Astrocyte (in vitro differentiated cells and primary cell): ENCODE data around the gene OR4D10. TPM values are rescaled to one million over a fixed set of nuclear protein-coding genes. Genes with fewer than 3 reads are reported as not detected.

Experiments used
- DNase-seq: peaks from one replicate; pipeline ENCODE4 v3.0.0-alpha.2; 2010; ENCODE audit warnings: low read depth
- FAIRE-seq: peaks from 2 replicates; lab custom pipeline; 2011; peaks lifted over from hg19 to GRCh38; lab: Jason Lieb, UNC
- H2AFZ ChIP-seq: 2 replicates; pipeline ENCODE4 v1.6.0; 2012; ENCODE audit warnings: low read depth, low read length, inconsistent platforms
- H3K27ac ChIP-seq: 2 replicates; pipeline ENCODE4 v1.5.1; 2011; ENCODE audit warnings: low read depth, low read length, inconsistent platforms
- H3K27me3 ChIP-seq: 2 replicates; pipeline ENCODE4 v1.6.0; 2011; ENCODE audit warnings: low read length, inconsistent platforms; ENCODE audit not compliant: insufficient read depth
- H3K36me3 ChIP-seq: 2 replicates; pipeline ENCODE4 v1.5.1; 2011; ENCODE audit warnings: low read length, inconsistent platforms; ENCODE audit not compliant: insufficient read depth
- H3K4me1 ChIP-seq: 2 replicates; pipeline ENCODE4 v1.5.1; 2011; ENCODE audit warnings: low read length, inconsistent platforms; ENCODE audit not compliant: insufficient read depth
- H3K4me2 ChIP-seq: 2 replicates; pipeline ENCODE4 v1.6.0; 2012; ENCODE audit warnings: low read length, inconsistent platforms
- H3K4me3 ChIP-seq: 2 replicates; pipeline ENCODE4 v1.5.1; 2011; ENCODE audit warnings: low read depth, mild to moderate bottlenecking, low read length, inconsistent platforms; ENCODE audit not compliant: insufficient read depth
- H3K79me2 ChIP-seq: 2 replicates; pipeline ENCODE4 v1.6.0; 2012; ENCODE audit warnings: mild to moderate bottlenecking, low read length, inconsistent platforms; ENCODE audit not compliant: insufficient read depth
- H3K9ac ChIP-seq: 2 replicates; pipeline ENCODE4 v1.6.0; 2012; ENCODE audit warnings: mild to moderate bottlenecking, low read length, inconsistent platforms
- H3K9me3 ChIP-seq: 2 replicates; pipeline ENCODE4 v1.5.1; 2012; ENCODE audit warnings: low read depth, mild to moderate bottlenecking, low read length, inconsistent platforms; ENCODE audit not compliant: insufficient read depth
- H4K20me1 ChIP-seq: 2 replicates; pipeline ENCODE4 v1.6.0; 2012; ENCODE audit warnings: low read length, inconsistent platforms; ENCODE audit not compliant: insufficient read depth
- H3K27ac Mint-ChIP-seq: one replicate; pipeline ENCODE4 v1.8.0; 2021; ENCODE audit warnings: mild to moderate bottlenecking, mixed read lengths; ENCODE audit not compliant: unreplicated experiment
- H3K27me3 Mint-ChIP-seq: one replicate; pipeline ENCODE4 v1.8.0; 2021; ENCODE audit warnings: low read depth, mixed read lengths; ENCODE audit not compliant: unreplicated experiment
- H3K36me3 Mint-ChIP-seq: one replicate; pipeline ENCODE4 v1.8.0; 2021; ENCODE audit warnings: low read depth, mixed read lengths; ENCODE audit not compliant: unreplicated experiment
- H3K4me1 Mint-ChIP-seq: one replicate; pipeline ENCODE4 v1.8.0; 2021; ENCODE audit warnings: low read depth, mixed read lengths; ENCODE audit not compliant: unreplicated experiment
- H3K4me3 Mint-ChIP-seq: one replicate; pipeline ENCODE4 v1.8.0; 2021; ENCODE audit warnings: mild to moderate bottlenecking, moderate library complexity, mixed read lengths; ENCODE audit not compliant: unreplicated experiment
- H3K9me3 Mint-ChIP-seq: one replicate; pipeline ENCODE4 v1.8.0; 2021; ENCODE audit warnings: mild to moderate bottlenecking, mixed read lengths; ENCODE audit not compliant: unreplicated experiment
- CTCF ChIP-seq: IDR thresholded peaks from 2 replicates; pipeline ENCODE4 v1.5.1; 2011; ENCODE audit warnings: low read depth, mild to moderate bottlenecking, inconsistent platforms, low read length, moderate library complexity; ENCODE audit not compliant: insufficient read depth
- EZH2 ChIP-seq: IDR thresholded peaks from 2 replicates; pipeline ENCODE4 v1.6.1; 2012; ENCODE audit warnings: mild to moderate bottlenecking, low read length, inconsistent platforms; ENCODE audit not compliant: insufficient read depth
- total RNA-seq: library from RNA; stranded (reverse); gene quantifications from 2 replicates; pipeline ENCODE4 v1.2.1, GENCODE V29; 2021

Gene OR4D10
- total RNA-seq, 1 donor from 2014 or later = not detected

- H3K9me3 Mint-ChIP-seq = no peaks in the 10 kb centered on the region
- H3K27ac ChIP-seq = no peak overlapping the region
- no peak overlapping the region for H3K4me3 Mint-ChIP-seq
- no peak for FAIRE-seq
- H3K9me3 ChIP-seq = no peaks in the 10 kb centered on the region
- H3K4me1 ChIP-seq = no peaks in the 10 kb centered on the region
- no peaks in the 10 kb centered on the region for H3K4me1 Mint-ChIP-seq
- no peaks in the 10 kb centered on the region for H3K36me3 Mint-ChIP-seq
- TF ChIP-seq EZH2 (no peak), CTCF (no peak)
- DNase-seq = no peak
- H3K27me3 ChIP-seq = no peaks in the 10 kb centered on the region
- H3K36me3 ChIP-seq = no peaks in the 10 kb centered on the region
- H3K79me2 ChIP-seq = no peaks in the 10 kb centered on the region
- H3K4me3 ChIP-seq = no peak overlapping the region
- H2AFZ ChIP-seq = no peak overlapping the region
- H4K20me1 ChIP-seq = no peaks in the 10 kb centered on the region
- no peak overlapping the region for H3K27ac Mint-ChIP-seq
- H3K27me3 Mint-ChIP-seq = peaks cover 3% of the 10 kb centered on the region
- H3K4me2 ChIP-seq = no peak overlapping the region
- H3K9ac ChIP-seq = no peak overlapping the region
Observed at GRCh38 chr11:59480359-59480758, 7.2 kb downstream of the OR4D10 start.

- Histone ChIP-seq H3K79me2 (no peaks in the 10 kb centered on the region), H4K20me1 (no peaks in the 10 kb centered on the region), H3K27ac (no peak overlapping the region), H3K27me3 (no peaks in the 10 kb centered on the region), H3K9ac (no peak overlapping the region), H3K9me3 (no peaks in the 10 kb centered on the region), H3K36me3 (no peaks in the 10 kb centered on the region), H3K4me3 (no peak overlapping the region), H2AFZ (no peak overlapping the region), H3K4me2 (no peak overlapping the region), H3K4me1 (no peaks in the 10 kb centered on the region)
- no peaks in the 10 kb centered on the region for H3K4me1 Mint-ChIP-seq
- TF ChIP-seq EZH2 = no peak
- TF ChIP-seq CTCF = no peak
- H3K27me3 Mint-ChIP-seq = no peaks in the 10 kb centered on the region
- no peak for FAIRE-seq
- DNase-seq = no peak
- H3K4me3 Mint-ChIP-seq = no peak overlapping the region
- H3K36me3 Mint-ChIP-seq = no peaks in the 10 kb centered on the region
- no peak overlapping the region for H3K27ac Mint-ChIP-seq
- no peaks in the 10 kb centered on the region for H3K9me3 Mint-ChIP-seq
Observed at GRCh38 chr11:59501931-59502330, 28.8 kb downstream of the OR4D10 start.

- no peaks in the 10 kb centered on the region for H3K36me3 Mint-ChIP-seq
- H3K79me2 ChIP-seq = no peaks in the 10 kb centered on the region
- no peaks in the 10 kb centered on the region for H3K4me1 Mint-ChIP-seq
- H4K20me1 ChIP-seq = no peaks in the 10 kb centered on the region
- TF ChIP-seq CTCF (no peak), EZH2 (no peak)
- H3K4me1 ChIP-seq = no peaks in the 10 kb centered on the region
- no peak within 1 kb of the TSS for H3K27ac Mint-ChIP-seq
- no peaks in the 10 kb centered on the region for H3K9me3 ChIP-seq
- no peaks in the 10 kb centered on the region for H3K27me3 Mint-ChIP-seq
- DNase-seq (no peak), FAIRE-seq (no peak)
- no peaks in the 10 kb centered on the region for H3K36me3 ChIP-seq
- no peak within 1 kb of the TSS for H3K4me2 ChIP-seq
- H3K27ac ChIP-seq = no peak within 1 kb of the TSS
- H3K4me3 Mint-ChIP-seq = no peak within 1 kb of the TSS
- H2AFZ ChIP-seq = no peak within 1 kb of the TSS
- no peak within 1 kb of the TSS for H3K9ac ChIP-seq
- no peaks in the 10 kb centered on the region for H3K9me3 Mint-ChIP-seq
- no peaks in the 10 kb centered on the region for H3K27me3 ChIP-seq
- no peak within 1 kb of the TSS for H3K4me3 ChIP-seq
Observed at GRCh38 chr11:59503276-59503675, 30.2 kb downstream of the OR4D10 start, which contains the start of gene OR4D11. OR4D11 (plus strand) TSS chr11:59503576; CDS start chr11:59503576, 0 bp downstream.
